H7 (cell line): ENCODE measurements around the gene GJB4. TPM values are rescaled to one million over a fixed set of nuclear protein-coding genes. Genes with fewer than 3 reads are reported as not detected.
"Not testable (repeated sequence)": the region's sequence is repeated elsewhere in the genome, so short reads cannot be mapped to it uniquely, and the experiment has no call there.

Source experiments
- DNase-seq: peaks from one replicate; pipeline ENCODE4 v3.0.0; 2012
- H3K27me3 ChIP-seq: 2 replicates; pipeline ENCODE4 v1.6.0; 2011; ENCODE audit warnings: mild to moderate bottlenecking, low read length; ENCODE audit not compliant: control insufficient read depth, insufficient read depth
- H3K36me3 ChIP-seq: replicated peaks from 2 replicates; pipeline ENCODE4 v1.5.1; 2011; ENCODE audit warnings: low read length; ENCODE audit not compliant: control insufficient read depth, insufficient read depth
- H3K4me3 ChIP-seq: 2 replicates; pipeline ENCODE4 v1.5.1; 2011; ENCODE audit warnings: low read depth, mild to moderate bottlenecking, control low read depth, low read length, moderate library complexity; ENCODE audit not compliant: insufficient read depth
- total RNA-seq: library from RNA; depleted of rRNA; stranded (reverse); fragments of >200 nt; shearing (Covaris generic); gene quantifications from 2 replicates; pipeline ENCODE4 v1.2.3, GENCODE V29; 2014

The GJB4 gene
- total RNA-seq, 1 experiment from 2014 or later = not detected

DNA sequence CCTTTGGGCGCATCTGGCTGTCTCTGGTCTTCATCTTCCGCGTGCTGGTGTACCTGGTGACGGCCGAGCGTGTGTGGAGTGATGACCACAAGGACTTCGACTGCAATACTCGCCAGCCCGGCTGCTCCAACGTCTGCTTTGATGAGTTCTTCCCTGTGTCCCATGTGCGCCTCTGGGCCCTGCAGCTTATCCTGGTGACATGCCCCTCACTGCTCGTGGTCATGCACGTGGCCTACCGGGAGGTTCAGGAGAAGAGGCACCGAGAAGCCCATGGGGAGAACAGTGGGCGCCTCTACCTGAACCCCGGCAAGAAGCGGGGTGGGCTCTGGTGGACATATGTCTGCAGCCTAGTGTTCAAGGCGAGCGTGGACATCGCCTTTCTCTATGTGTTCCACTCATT, 2.2 kb upstream of the GJB4 start:
- Histone ChIP-seq H3K36me3 (no peaks in the 10 kb centered on the region), H3K27me3 (no peaks in the 10 kb centered on the region), H3K4me3 (no peak overlapping the region)
- no peak for DNase-seq

DNA sequence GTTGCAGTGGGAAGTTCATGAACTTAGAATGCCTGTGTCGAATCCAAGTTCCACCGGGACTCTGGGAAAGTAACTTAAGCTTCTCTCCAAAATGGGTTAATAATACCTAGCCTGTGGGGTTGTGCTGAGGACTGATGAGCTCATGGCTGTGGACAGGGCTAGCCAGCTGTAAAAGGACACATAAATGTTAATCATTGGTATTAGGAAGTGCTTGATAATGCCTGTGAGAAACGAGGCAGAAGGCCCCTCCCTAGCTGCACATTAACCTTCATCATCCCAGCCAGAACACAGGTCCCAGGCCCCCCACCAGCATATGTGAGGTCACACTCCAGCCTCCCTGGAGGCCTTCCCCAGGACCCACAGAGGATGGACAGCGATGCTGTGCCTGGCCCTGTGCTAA, 789 bp upstream of the GJB4 start:
- DNase-seq = no peak
- H3K4me3 ChIP-seq = no peak overlapping the region
- H3K27me3 ChIP-seq = no peaks in the 10 kb centered on the region
- H3K36me3 ChIP-seq = no peaks in the 10 kb centered on the region

DNA sequence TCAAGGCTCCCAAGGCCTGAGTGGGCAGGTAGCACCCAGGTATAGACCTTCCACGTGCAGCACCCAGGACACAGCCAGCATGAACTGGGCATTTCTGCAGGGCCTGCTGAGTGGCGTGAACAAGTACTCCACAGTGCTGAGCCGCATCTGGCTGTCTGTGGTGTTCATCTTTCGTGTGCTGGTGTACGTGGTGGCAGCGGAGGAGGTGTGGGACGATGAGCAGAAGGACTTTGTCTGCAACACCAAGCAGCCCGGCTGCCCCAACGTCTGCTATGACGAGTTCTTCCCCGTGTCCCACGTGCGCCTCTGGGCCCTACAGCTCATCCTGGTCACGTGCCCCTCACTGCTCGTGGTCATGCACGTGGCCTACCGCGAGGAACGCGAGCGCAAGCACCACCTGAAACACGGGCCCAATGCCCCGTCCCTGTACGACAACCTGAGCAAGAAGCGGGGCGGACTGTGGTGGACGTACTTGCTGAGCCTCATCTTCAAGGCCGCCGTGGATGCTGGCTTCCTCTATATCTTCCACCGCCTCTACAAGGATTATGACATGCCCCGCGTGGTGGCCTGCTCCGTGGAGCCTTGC, 1.7 kb downstream of the GJB4 start:
- no peaks in the 10 kb centered on the region for H3K36me3 ChIP-seq
- H3K27me3 ChIP-seq = no peaks in the 10 kb centered on the region; the same call in 1 of the 2 replicates
- no peak for DNase-seq
- no peak overlapping the region for H3K4me3 ChIP-seq

DNA sequence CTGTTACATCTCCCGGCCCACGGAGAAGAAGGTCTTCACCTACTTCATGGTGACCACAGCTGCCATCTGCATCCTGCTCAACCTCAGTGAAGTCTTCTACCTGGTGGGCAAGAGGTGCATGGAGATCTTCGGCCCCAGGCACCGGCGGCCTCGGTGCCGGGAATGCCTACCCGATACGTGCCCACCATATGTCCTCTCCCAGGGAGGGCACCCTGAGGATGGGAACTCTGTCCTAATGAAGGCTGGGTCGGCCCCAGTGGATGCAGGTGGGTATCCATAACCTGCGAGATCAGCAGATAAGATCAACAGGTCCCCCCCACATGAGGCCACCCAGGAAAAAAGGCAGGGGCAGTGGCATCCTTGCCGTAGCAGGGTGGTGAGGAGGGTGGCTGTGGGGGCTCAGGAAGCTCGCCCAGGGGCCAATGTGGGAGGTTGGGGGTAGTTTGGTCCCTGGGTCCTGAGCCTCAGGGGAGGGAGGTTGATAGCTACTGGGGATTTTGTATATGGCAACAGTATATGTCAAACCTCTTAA, 2.3 kb downstream of the GJB4 start:
- Histone ChIP-seq H3K27me3 (peaks cover under 1% of the 10 kb centered on the region; the same call in 1 of the 2 replicates), H3K4me3 (no peak overlapping the region), H3K36me3 (no peaks in the 10 kb centered on the region)
- DNase-seq = no peak

DNA sequence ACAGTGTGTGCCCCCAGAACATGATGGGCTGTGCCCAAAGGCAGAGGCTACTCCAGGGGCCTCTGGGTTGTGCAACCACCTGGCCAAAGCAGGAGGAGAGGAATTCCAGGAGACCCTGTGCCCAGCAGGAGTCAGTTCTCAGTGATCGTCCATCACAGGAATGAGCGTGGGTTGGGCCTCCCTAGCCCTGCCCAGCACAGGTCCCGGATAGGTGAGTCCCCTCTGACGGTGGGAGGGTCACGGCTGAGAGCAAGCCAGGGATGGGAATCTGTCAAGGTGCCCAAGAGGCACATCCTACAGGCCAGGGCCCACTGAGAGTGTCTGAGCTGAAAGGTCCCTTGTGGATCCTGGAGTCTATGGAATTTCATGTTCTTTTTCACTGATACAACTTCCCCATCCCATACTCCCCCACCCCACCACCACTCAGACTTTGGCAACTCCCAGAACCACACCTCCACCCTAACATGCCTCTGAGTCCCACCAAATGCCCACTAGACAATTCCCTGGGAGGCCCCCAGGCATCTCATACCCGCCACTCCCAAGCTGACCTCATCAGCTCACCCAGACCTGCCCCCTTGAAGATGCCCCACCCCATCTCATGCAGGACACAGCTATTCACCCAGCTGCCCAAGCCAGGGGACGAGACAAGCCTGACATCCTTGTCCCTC, 3.1 kb downstream of the GJB4 start:
- Histone ChIP-seq H3K4me3 (no peak overlapping the region), H3K36me3 (no peaks in the 10 kb centered on the region), H3K27me3 (peaks cover 1% of the 10 kb centered on the region; the same call in 1 of the 2 replicates)
- no peak for DNase-seq

DNA sequence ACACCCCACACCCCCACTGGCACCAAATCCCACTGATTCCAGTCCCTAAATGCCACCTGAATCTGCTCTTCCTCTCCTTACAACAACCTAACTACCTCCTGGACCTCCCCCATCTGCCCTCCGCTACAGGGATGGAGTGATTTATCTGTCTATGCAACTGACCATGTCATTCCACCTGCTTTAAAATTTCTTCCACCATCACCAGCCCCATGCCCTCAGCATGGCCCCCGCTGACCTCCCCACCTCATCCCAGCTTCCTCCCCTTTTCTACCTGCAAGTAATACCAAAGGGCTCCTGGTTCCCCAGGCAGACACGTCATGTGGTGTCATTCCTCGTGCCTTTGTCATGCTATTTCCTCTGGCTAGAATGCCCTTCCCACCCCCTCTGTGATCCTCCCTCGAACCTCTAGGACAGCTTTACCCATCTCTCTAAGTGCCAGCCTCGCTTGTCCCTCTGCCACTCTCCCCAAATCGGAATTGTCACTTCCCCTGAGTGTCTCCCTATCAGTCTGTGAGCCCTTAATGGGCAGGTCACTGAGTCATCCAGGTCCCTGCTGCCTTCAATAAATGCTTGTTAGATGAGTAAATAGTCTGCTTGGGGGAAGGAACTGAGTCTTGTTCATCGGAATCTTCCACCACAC, 3.7 kb downstream of the GJB4 start:
- Histone ChIP-seq H3K27me3 (peaks cover 1% of the 10 kb centered on the region; the same call in 1 of the 2 replicates), H3K36me3 (no peaks in the 10 kb centered on the region), H3K4me3 (no peak overlapping the region)
- DNase-seq = peak; percentile 78

DNA sequence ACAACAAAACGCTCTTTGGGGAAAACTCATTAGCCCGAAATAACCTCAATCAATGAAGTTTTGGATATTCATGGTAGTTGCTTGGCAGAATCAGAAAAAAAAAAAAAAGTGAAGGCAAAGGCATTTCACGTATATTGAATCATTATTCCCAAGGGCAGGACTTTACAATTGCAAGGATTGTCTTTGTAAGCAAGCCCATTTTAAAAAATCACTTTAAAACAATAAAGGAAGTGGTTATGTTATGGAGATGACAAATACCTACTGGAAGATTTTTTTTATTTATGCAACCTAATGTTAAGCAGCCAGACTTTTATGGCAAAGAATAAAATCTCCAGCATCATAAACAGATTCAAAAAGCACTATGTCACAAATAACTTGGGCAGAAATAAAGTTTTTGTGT, 9.3 kb downstream of the GJB4 start:
- Histone ChIP-seq H3K4me3 (no peak overlapping the region), H3K27me3 (peaks cover 5% of the 10 kb centered on the region; the same call in 1 of the 2 replicates), H3K36me3 (no peaks in the 10 kb centered on the region)
- DNase-seq = no peak

DNA sequence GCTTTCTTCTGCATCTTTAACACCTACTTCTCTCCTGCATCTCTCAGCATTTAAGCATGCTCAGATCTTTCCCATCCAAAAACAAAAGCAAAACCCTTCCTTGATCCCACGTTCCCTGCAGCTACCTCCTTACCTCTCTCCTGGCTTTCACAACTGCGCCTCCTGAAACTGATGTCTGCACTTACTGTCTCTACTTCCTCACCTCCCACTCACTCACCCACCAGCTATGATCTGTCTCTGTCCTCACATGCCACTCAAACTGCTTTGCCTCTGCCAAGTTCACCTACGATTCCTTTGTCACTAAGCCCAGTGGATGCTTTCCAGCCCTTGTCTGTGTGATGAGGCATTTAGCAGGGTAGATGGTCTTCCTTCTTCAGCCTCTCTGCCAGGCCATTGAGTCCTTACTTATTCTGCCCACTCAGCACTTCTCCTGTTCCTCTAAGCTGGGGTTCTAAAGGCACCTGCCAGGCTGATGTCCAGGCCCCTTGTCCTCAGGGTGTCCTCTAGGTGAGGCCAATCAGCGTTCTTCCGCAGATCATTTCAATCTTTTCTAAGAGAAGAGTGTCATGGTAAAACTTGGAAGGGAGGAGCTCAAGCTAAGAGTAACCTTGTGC, 11.5 kb downstream of the GJB4 start:
- no peak overlapping the region for H3K4me3 ChIP-seq
- DNase-seq = no peak
- no peaks in the 10 kb centered on the region for H3K36me3 ChIP-seq
- H3K27me3 ChIP-seq = peaks cover 5% of the 10 kb centered on the region; the same call in 1 of the 2 replicates

DNA sequence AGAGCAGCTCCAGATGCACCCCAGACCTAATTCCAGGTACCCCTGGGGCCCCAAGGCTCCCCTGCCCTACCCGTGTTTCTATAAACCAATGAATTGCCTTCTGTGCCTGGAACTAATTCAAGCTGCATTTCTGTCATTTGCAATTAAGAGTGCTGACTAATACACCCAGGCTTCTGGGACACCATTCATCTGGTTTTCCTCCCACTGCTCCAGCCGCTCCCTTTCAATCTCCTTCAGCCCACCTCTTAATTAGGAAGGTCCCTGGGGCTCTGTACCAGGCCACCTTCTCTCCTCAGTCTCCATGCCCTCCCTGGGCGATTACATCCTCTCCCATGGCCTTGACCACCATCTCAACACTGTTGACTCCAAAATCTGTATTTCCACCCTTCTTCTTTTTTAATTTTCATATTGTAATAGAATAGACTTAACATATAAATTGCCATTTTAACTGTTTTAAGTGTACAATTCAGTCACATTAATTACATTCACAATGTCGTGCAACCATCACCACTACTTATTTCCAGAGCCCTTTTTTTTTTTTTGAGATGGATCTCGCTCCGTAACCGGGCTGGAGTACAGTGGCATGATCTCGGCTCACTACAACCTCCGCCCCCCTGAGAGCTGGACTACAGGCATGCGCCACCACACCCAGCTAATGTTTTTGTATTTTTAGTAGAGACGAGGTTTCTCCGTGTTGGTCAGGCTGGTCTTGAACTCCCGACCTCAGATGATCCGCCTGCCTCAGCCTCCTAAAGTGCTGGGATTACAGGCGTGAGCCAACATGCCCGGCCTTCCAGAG, 12.2 kb downstream of the GJB4 start:
- DNase-seq = no peak
- no peak overlapping the region for H3K4me3 ChIP-seq
- H3K36me3 ChIP-seq = no peaks in the 10 kb centered on the region
- H3K27me3 ChIP-seq = peaks cover 5% of the 10 kb centered on the region; the same call in 1 of the 2 replicates

DNA sequence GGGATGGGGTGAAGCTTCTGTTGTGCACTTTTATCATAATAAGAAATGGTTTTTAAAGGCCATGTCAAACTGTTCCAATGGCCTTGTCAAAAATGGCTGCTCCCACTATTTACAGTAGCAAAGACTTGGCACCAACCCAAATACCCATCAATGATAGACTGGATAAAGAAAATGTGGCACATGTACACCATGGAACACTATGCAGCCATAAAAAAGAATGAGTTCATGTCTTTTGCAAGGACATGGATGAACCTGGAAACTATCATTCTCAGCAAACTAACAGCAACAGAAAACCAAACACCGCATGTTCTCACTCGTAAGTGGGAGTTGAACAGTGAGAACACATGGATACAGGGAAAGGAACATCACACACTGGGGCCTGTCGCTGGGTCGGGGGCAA, 13.6 kb downstream of the GJB4 start:
- not testable (repeated sequence) for DNase-seq, H3K4me3 ChIP-seq, H3K27me3 ChIP-seq, H3K36me3 ChIP-seq

DNA sequence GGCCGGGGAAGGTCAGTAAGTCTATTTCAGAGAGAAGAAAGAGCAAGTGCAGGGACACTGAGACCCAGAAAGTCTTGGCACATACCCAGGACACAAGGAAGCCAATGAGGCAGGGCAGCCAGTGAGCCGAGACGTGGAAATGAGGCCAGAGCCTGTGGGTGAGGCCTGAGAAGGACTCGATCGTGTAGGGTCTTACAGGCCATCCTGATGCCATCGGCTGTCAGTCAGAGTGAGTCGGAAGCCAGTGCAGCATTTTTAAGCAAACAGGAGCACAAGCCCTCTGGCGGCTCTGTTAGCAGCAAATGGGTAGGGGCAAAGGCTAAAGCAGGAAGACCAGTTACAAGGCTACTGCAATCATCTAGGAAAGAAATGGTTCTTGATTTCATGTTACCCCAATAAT, 15.4 kb downstream of the GJB4 start:
- no peak for DNase-seq
- H3K27me3 ChIP-seq = peaks cover 10% of the 10 kb centered on the region
- no peak overlapping the region for H3K4me3 ChIP-seq
- H3K36me3 ChIP-seq = no peaks in the 10 kb centered on the region

DNA sequence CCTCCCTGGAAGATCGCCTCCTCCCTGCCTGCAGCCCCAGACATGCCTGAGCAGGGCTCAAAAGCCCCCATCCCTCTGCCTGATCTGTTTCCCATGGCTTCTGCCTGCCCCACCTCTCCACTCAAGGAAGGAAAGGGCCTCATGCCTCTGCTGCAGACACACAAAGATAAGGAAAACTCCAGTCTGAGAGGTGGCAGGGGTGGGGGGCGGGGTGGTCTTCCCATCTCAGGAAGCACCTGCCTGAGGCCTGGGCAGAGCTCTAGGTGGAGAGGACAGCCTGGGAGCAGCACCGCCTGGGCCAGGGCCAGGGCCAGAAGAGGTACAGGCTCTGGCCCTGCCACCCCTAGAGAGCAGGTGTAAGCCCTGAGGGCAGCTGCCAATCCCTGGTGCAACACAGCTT, 17.4 kb downstream of the GJB4 start:
- Histone ChIP-seq H3K36me3 (no peaks in the 10 kb centered on the region), H3K4me3 (no peak overlapping the region), H3K27me3 (peaks cover 27% of the 10 kb centered on the region)
- no peak for DNase-seq

DNA sequence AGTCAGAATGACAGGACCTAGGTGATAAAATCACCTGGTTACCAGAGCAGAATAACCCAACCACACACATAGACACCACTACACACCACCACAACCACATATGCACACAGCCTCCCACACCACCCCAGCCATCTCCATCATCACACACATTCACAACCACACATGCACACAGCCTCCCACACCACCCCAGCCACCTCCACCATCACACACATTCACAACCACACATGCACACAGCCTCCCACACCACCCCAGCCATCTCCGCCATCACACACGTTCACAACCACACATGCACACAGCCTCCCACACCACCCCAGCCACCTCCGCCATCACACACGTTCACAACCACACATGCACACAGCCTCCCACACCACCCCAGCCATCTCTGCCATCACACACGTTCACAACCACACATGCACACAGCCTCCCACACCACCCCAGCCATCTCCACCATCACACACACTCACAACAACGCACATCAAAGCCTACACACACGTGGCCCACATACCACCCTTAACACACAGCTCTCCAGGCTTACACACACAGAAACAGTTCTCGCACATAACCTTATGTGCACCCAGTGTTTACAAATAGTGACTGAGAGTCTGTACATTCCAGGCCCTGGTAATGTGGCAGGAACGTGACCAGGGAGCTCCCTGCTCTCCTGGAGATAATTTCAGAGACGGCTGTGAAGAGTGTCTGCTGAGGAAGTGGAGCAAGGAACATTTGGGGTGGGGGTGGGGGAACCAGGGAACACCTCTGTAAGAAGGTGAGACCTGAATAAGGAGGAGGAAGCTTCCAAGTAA, 18.2 kb downstream of the GJB4 start:
- no peaks in the 10 kb centered on the region for H3K36me3 ChIP-seq
- H3K27me3 ChIP-seq = peaks cover 36% of the 10 kb centered on the region
- DNase-seq = no peak
- H3K4me3 ChIP-seq = no peak overlapping the region
